Panc1 (cell line): ENCODE data around the gene ATP6V0D1.

Experiments used
- POLR2AphosphoS5 ChIP-seq: IDR thresholded peaks from 2 replicates; pipeline ENCODE4 v1.6.1; 2012; ENCODE audit warnings: mild to moderate bottlenecking, low read depth, low read length, moderate library complexity
- TF ChIP-seq, protein P1 (sequence below): fragments of 450-650 bp; IDR thresholded peaks from 2 replicates; pipeline ENCODE4 v1.5.1; 2017; ENCODE audit warnings: mild to moderate bottlenecking

DNA sequence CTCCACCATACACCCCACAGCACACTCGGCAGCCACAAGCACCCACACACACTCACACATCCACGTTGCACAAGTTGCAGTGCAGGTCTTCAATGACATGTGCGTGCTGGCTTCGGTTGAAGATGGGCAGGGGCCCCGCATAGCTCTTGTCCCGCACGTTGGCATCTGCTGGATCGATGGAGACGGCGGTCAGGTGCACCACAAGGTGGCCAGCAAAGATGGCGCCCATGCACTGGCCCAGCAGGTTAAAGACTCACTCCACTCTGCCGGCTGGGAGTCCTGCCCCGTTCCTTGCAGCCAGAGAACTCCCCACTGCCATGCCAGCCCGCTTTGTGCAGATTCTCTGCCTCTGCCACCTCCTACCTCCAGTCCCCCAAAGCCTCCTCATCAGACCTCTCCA is 80.1 kb downstream of the ATP6V0D1 start:
- TF ChIP-seq, protein P1, sequence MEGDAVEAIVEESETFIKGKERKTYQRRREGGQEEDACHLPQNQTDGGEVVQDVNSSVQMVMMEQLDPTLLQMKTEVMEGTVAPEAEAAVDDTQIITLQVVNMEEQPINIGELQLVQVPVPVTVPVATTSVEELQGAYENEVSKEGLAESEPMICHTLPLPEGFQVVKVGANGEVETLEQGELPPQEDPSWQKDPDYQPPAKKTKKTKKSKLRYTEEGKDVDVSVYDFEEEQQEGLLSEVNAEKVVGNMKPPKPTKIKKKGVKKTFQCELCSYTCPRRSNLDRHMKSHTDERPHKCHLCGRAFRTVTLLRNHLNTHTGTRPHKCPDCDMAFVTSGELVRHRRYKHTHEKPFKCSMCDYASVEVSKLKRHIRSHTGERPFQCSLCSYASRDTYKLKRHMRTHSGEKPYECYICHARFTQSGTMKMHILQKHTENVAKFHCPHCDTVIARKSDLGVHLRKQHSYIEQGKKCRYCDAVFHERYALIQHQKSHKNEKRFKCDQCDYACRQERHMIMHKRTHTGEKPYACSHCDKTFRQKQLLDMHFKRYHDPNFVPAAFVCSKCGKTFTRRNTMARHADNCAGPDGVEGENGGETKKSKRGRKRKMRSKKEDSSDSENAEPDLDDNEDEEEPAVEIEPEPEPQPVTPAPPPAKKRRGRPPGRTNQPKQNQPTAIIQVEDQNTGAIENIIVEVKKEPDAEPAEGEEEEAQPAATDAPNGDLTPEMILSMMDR, result no peak
- no peak for TF ChIP-seq POLR2AphosphoS5
